GM04503 (cell line): ENCODE data around the gene DTNB.

ENCODE experiments used
- DNase-seq: peaks from one replicate; pipeline ENCODE4 v3.0.0-alpha.2; 2012; ENCODE audit warnings: low read depth

DTNB gene

GRCh38 chr2:25386971-25387875, 286.2 kb downstream of the DTNB start:
- no peak for DNase-seq

GRCh38 chr2:25385910-25386309, 287.5 kb downstream of the DTNB start:
- DNase-seq: no peak

- DNase-seq: no peak
These were observed 289.6 kb downstream of the DTNB start for GRCh38 chr2:25383806-25384205.

GRCh38 chr2:25381502-25381901, 291.9 kb downstream of the DTNB start:
- no peak for DNase-seq

- no peak for DNase-seq
These were observed 292.6 kb downstream of the DTNB start for GRCh38 chr2:25380586-25381375.

GRCh38 chr2:25380023-25380422, 293.4 kb downstream of the DTNB start:
- DNase-seq: no peak

GRCh38 chr2:25379535-25379934, 293.8 kb downstream of the DTNB start:
- DNase-seq: no peak

- DNase-seq: no peak
These were observed 294.5 kb downstream of the DTNB start for GRCh38 chr2:25378731-25379490.

- DNase-seq: no peak
These were observed 295.5 kb downstream of the DTNB start for GRCh38 chr2:25377822-25378421.

GRCh38 chr2:25376750-25377621, 296.4 kb downstream of the DTNB start:
- no peak for DNase-seq

- DNase-seq: no peak
These were observed 297.3 kb downstream of the DTNB start for GRCh38 chr2:25375989-25376545.

GRCh38 chr2:25375371-25375988, 297.9 kb downstream of the DTNB start:
- no peak for DNase-seq

- DNase-seq: no peak
These were observed 298.6 kb downstream of the DTNB start for GRCh38 chr2:25374827-25375226.

- no peak for DNase-seq
These were observed 299.0 kb downstream of the DTNB start for GRCh38 chr2:25374411-25374810.

- DNase-seq: no peak
These were observed 300.0 kb downstream of the DTNB start for GRCh38 chr2:25373269-25373981.

GRCh38 chr2:25372405-25373268, 300.7 kb downstream of the DTNB start:
- DNase-seq: no peak

- no peak for DNase-seq
These were observed 301.8 kb downstream of the DTNB start for GRCh38 chr2:25371253-25372241.
